Measurements from ENCODE around the gene FAM219B. TPM values are rescaled to one million over a fixed set of nuclear protein-coding genes. Genes with fewer than 3 reads are reported as not detected.

The FAM219B gene
- total RNA-seq, 6 experiments from 2014 or later: 40.6 to 61.4 (median 51.8) TPM

GRCh38 chr15:74854453-74855022 lies 52.1 kb downstream of the FAM219B start:
- no peaks in the 10 kb centered on the region for H3K36me3 Mint-ChIP-seq (ENCODE audit: low read depth)
- H3K9me3 Mint-ChIP-seq: no peaks in the 10 kb centered on the region
- no peaks in the 10 kb centered on the region; the same call in 1 of the 2 replicates for H3K4me1 Mint-ChIP-seq (ENCODE audit: low read depth)
- H3K27ac Mint-ChIP-seq: no peak overlapping the region
- no peak for TF ChIP-seq CTCF (IDR thresholded peaks at IDR 0.05)
- DNase-seq: no peak
- no peaks in the 10 kb centered on the region for H3K27me3 Mint-ChIP-seq (ENCODE audit: insufficient read depth)
- no peak overlapping the region for H3K4me3 Mint-ChIP-seq

GRCh38 chr15:74851960-74852359 lies 54.7 kb downstream of the FAM219B start:
- H3K4me3 Mint-ChIP-seq: no peak overlapping the region
- H3K9me3 Mint-ChIP-seq: no peaks in the 10 kb centered on the region

GRCh38 chr15:74850393-74850792 lies 56.3 kb downstream of the FAM219B start:
- no peak for TF ChIP-seq CTCF (IDR thresholded peaks at IDR 0.05)
- Mint-ChIP-seq H3K27ac (no peak overlapping the region), H3K9me3 (no peaks in the 10 kb centered on the region), H3K4me1 (ENCODE audit: low read depth) (no peaks in the 10 kb centered on the region), H3K36me3 (ENCODE audit: low read depth) (peaks cover 10% of the 10 kb centered on the region; the same call in 1 of the 2 replicates), H3K27me3 (ENCODE audit: insufficient read depth) (no peaks in the 10 kb centered on the region), H3K4me3 (no peak overlapping the region)
- DNase-seq: no peak

More at GRCh38 chr15:74851960-74852359, 54.7 kb downstream of the FAM219B start:
- TF ChIP-seq CTCF (IDR thresholded peaks at IDR 0.05): no peak
- H3K36me3 Mint-ChIP-seq (ENCODE audit: low read depth): peaks cover 10% of the 10 kb centered on the region; the same call in 1 of the 2 replicates
- no peak overlapping the region for H3K27ac Mint-ChIP-seq
- H3K4me1 Mint-ChIP-seq (ENCODE audit: low read depth): no peaks in the 10 kb centered on the region; the same call in 1 of the 2 replicates
- H3K27me3 Mint-ChIP-seq (ENCODE audit: insufficient read depth): no peaks in the 10 kb centered on the region
- no peak for DNase-seq

Other genes starting within 250 kb of the FAM219B start
- gene EDC3, start 210.8 kb downstream of the FAM219B start, total RNA-seq (2021; fragmentation: NEBNext Ultra II Directional; extraction: Animal tissue kit (Norgen Biotek cat#: 25700)): 10 to 100 TPM; 37.2 to 46.8 (median 40.8) TPM
- gene CYP1A1, start 181.3 kb downstream of the FAM219B start, total RNA-seq (2021; fragmentation: NEBNext Ultra II Directional; extraction: Animal tissue kit (Norgen Biotek cat#: 25700)): not detected
- gene CYP1A2, start 158.0 kb downstream of the FAM219B start, total RNA-seq (2021; fragmentation: NEBNext Ultra II Directional; extraction: Animal tissue kit (Norgen Biotek cat#: 25700)): not detected
- 10 to 100 TPM; 48.8 to 59.0 (median 53.3) TPM for gene CSK, start 124.8 kb downstream of the FAM219B start, total RNA-seq (2021; fragmentation: NEBNext Ultra II Directional; extraction: Animal tissue kit (Norgen Biotek cat#: 25700))
- not detected for gene LMAN1L, start 94.0 kb downstream of the FAM219B start, total RNA-seq (2021; fragmentation: NEBNext Ultra II Directional; extraction: Animal tissue kit (Norgen Biotek cat#: 25700))
- under 1 TPM in 1 of 6 experiments, not detected in 5; 0.09 TPM for gene CPLX3, start 80.2 kb downstream of the FAM219B start, total RNA-seq (2021; fragmentation: NEBNext Ultra II Directional; extraction: Animal tissue kit (Norgen Biotek cat#: 25700))
- 10 to 100 TPM; 12.5 to 18.9 (median 16.1) TPM for gene ULK3, start 63.7 kb downstream of the FAM219B start, total RNA-seq (2021; fragmentation: NEBNext Ultra II Directional; extraction: Animal tissue kit (Norgen Biotek cat#: 25700))
- gene SCAMP2, start 33.5 kb downstream of the FAM219B start, total RNA-seq (2021; fragmentation: NEBNext Ultra II Directional; extraction: Animal tissue kit (Norgen Biotek cat#: 25700)): 10 to 100 TPM; 70.1 to 86.1 (median 75.9) TPM
- gene MPI, start 16.8 kb downstream of the FAM219B start, total RNA-seq (2021; fragmentation: NEBNext Ultra II Directional; extraction: Animal tissue kit (Norgen Biotek cat#: 25700)): 10 to 100 TPM; 32.3 to 43.0 (median 35.4) TPM
- 100 to 1,000 TPM; 181 to 189 (median 186) TPM for gene COX5A, start 31.2 kb upstream of the FAM219B start, total RNA-seq (2021; fragmentation: NEBNext Ultra II Directional; extraction: Animal tissue kit (Norgen Biotek cat#: 25700))
- 1 to 10 TPM in 5 of 6 experiments, under 1 TPM in 1; 0.76 to 1.7 (median 1.5) TPM for gene RPP25, start 49.9 kb upstream of the FAM219B start, total RNA-seq (2021; fragmentation: NEBNext Ultra II Directional; extraction: Animal tissue kit (Norgen Biotek cat#: 25700))
- 10 to 100 TPM in 2 of 6 experiments, 1 to 10 TPM in 4; 6.4 to 11.2 (median 6.9) TPM for gene SCAMP5, start 88.7 kb upstream of the FAM219B start, total RNA-seq (2021; fragmentation: NEBNext Ultra II Directional; extraction: Animal tissue kit (Norgen Biotek cat#: 25700))
- 10 to 100 TPM in 5 of 6 experiments, 1 to 10 TPM in 1; 9.8 to 12.3 (median 11.2) TPM for gene PPCDC, start 116.7 kb upstream of the FAM219B start, total RNA-seq (2021; fragmentation: NEBNext Ultra II Directional; extraction: Animal tissue kit (Norgen Biotek cat#: 25700))